Activated naive CD8-positive, alpha-beta T cell treated with anti-CD3 and anti-CD28 coated beads, Interleukin-2, amount 50 U/mL, for 24 hours (primary cell): ENCODE results near the gene CHRNB4.
"Not testable (repeated sequence)": the region's sequence is repeated elsewhere in the genome, so short reads cannot be mapped to it uniquely, and the experiment has no call there.

Experiments
- ATAC-seq: fragments of 150-1000 bp; cut with Tn5 transposase; one replicate; pipeline ENCODE4 v1.10.0; 2021
- DNase-seq: peaks from one replicate; pipeline ENCODE4 v3.0.0; 2021
- H3K27ac Mint-ChIP-seq: one replicate; pipeline ENCODE4 v1.8.0; 2021; ENCODE audit warnings: mild to moderate bottlenecking, mixed read lengths
- H3K27me3 Mint-ChIP-seq: one replicate; pipeline ENCODE4 v1.8.0; 2021; ENCODE audit warnings: mixed read lengths
- H3K36me3 Mint-ChIP-seq: one replicate; pipeline ENCODE4 v1.8.0; 2021; ENCODE audit warnings: low read depth, mixed read lengths
- H3K4me1 Mint-ChIP-seq: one replicate; pipeline ENCODE4 v1.8.0; 2021; ENCODE audit warnings: mixed read lengths
- H3K4me3 Mint-ChIP-seq: one replicate; pipeline ENCODE4 v1.8.0; 2021; ENCODE audit warnings: mild to moderate bottlenecking, moderate library complexity, mixed read lengths
- H3K9me3 Mint-ChIP-seq: one replicate; pipeline ENCODE4 v1.8.0; 2021; ENCODE audit warnings: mixed read lengths

CHRNB4 gene

DNA sequence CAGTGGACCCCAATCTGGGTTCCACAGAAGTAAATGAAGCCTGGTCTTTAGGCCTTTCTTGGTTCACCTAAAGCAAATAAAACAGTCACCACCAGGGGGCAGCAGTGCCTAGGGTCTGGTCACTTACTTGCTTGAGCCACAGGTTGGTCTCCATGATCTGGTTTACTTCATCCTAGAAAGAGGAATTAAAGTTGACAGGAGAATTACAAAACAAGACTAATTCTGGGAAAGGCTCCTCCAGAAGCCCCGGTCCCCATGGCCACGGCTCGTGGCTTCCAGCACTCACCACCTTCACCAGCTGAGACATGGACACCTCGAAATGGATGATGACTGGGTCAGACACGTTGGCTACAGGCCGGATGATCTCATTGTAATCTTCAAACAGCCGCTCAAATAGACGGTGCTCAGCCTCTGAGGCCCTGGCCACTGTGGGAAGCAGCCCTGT, 22.5 kb downstream of the CHRNB4 start:
- no peak overlapping the region for H3K4me3 Mint-ChIP-seq
- no peaks in the 10 kb centered on the region for H3K9me3 Mint-ChIP-seq
- H3K27me3 Mint-ChIP-seq, result peaks cover 44% of the 10 kb centered on the region
- H3K36me3 Mint-ChIP-seq, result no peaks in the 10 kb centered on the region
- H3K27ac Mint-ChIP-seq, result no peak overlapping the region
- DNase-seq (peak; percentile 90), ATAC-seq (no peak)
- peaks cover 8% of the 10 kb centered on the region for H3K4me1 Mint-ChIP-seq

DNA sequence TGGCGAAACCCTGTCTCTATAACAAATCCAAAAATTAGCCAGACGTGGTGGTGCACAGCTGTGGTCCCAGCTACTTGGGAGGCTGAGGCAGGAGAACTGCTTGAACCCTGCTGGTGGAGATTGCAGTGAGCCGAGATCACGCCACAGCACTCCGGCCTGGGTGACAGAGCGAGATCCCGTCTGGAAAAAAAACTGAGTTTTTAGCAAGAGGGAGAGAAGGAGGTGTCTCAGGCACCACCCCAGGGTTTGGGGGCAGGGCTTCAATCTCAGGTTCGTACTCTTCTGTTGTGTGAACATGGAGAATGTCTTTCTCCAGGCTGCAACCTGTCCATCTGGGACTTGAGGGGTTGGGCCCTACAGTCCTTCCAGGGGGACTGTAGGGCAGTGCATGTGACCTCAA, 22.9 kb downstream of the CHRNB4 start:
- Mint-ChIP-seq H3K4me3 (no peak overlapping the region), H3K9me3 (no peaks in the 10 kb centered on the region), H3K36me3 (no peaks in the 10 kb centered on the region), H3K27ac (no peak overlapping the region), H3K4me1 (peaks cover 8% of the 10 kb centered on the region), H3K27me3 (peaks cover 39% of the 10 kb centered on the region)
- DNase-seq (no peak), ATAC-seq (no peak)

DNA sequence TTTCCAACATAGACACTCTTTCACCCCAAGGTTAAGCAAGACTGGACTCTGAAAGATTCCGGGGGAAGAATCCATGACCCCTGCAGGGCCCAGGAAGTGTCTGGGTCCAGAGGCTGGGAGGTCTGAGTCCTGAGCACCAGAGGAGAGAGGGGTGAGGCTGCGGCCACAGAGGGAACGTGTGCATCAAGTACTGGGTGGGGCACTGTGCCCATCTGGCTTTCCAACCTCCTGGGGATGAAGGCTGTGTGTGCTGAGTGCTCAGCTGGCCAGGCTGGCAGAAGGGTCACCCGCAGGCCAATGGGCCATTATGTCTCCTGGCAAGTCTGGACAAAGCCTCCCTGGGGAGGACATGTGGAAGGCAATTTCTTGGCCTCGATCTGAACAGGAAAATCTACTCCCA, 23.5 kb downstream of the CHRNB4 start:
- H3K4me1 Mint-ChIP-seq, result peaks cover 8% of the 10 kb centered on the region
- H3K9me3 Mint-ChIP-seq, result no peaks in the 10 kb centered on the region
- ATAC-seq (no peak), DNase-seq (no peak)
- H3K4me3 Mint-ChIP-seq, result no peak overlapping the region
- H3K27me3 Mint-ChIP-seq, result peaks cover 35% of the 10 kb centered on the region
- no peaks in the 10 kb centered on the region for H3K36me3 Mint-ChIP-seq
- H3K27ac Mint-ChIP-seq, result no peak overlapping the region

DNA sequence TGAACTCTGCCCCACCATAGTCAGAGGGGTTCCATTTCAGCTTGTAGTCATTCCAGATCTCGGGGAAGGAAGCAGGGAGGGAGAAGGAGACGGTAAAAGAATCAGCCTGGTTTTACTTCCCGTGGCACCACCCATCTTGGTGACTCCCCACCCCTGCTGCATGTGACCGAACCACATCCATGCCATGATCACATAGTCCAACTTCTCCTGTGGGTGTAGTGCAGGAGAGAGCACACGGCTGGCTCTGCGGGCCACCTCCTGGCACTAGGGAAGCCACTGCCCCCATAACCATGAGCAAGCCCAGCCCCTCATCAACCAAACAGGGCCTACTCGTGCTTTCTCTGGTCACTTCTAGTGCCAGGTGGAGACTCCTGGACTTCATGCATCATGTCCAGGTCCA, 23.9 kb downstream of the CHRNB4 start:
- Mint-ChIP-seq H3K9me3 (no peaks in the 10 kb centered on the region), H3K4me1 (peaks cover 8% of the 10 kb centered on the region), H3K4me3 (no peak overlapping the region), H3K27me3 (peaks cover 31% of the 10 kb centered on the region), H3K27ac (no peak overlapping the region), H3K36me3 (no peaks in the 10 kb centered on the region)
- DNase-seq (no peak), ATAC-seq (no peak)

DNA sequence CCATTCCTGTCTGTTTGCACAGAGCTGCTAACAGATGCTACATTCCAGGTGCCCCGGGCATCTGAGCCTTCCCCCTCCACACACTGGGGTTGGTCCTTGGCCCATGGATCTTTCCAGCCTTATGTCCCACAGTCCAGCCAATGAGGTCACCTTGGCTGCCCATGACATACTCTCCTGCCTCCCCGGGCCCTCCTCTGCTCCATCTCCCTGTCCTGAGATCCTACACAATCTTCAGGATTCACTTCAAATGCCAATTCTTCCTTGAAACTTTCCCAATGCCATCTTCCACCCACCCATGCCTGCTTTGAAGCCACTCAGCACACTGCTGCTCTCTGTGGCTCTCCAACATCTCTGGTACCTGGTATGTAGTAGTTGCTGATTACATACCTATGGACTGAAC, 24.5 kb downstream of the CHRNB4 start:
- Mint-ChIP-seq H3K36me3 (no peaks in the 10 kb centered on the region), H3K27ac (no peak overlapping the region), H3K9me3 (no peaks in the 10 kb centered on the region), H3K27me3 (peaks cover 25% of the 10 kb centered on the region), H3K4me1 (peaks cover 6% of the 10 kb centered on the region), H3K4me3 (no peak overlapping the region)
- ATAC-seq (no peak), DNase-seq (no peak)

DNA sequence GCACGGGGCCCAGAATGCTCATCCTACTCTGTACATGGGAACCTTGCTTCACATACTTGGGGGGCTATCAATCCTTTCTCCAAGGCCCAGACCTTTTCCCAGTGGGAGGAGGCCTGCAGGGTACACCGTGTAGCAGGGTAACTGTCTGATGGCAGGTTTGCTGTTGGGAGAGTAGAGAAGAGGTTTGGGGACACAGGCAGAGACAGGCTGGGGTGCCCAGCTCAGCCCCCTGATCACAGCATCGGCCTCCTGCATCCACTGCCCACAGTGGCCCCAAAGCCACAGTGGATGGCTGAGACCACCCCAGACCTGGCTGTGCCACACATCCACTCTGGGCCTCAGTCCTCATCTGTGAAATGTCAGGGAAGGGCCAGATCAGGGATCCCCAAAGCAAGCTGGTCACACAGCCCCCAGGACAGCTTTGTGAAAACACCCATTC, 25.8 kb downstream of the CHRNB4 start:
- Mint-ChIP-seq H3K36me3 (no peaks in the 10 kb centered on the region), H3K4me3 (no peak overlapping the region), H3K27me3 (peaks cover 20% of the 10 kb centered on the region), H3K9me3 (no peaks in the 10 kb centered on the region), H3K4me1 (no peaks in the 10 kb centered on the region), H3K27ac (no peak overlapping the region)
- ATAC-seq (no peak), DNase-seq (no peak)

DNA sequence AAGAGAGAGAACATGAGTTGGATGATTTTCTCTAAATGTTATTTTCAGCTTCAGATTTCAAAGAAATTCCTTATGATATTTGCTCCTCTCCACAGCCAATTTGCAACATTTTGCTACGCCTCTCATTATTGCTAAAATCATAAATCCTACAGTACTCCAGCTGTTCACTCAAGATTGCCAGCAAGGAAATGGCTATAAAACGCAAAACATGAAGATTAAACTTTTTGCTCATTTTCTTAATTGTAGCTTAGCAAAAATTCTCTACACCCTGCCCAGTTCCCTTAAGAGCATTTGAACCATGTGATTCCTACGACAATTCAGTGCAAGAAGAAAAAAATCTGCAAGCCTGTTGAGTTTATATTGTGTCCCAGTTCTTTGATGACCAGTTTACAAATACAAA, 27.0 kb downstream of the CHRNB4 start:
- Mint-ChIP-seq H3K9me3 (no peaks in the 10 kb centered on the region), H3K27me3 (peaks cover 11% of the 10 kb centered on the region), H3K27ac (no peak overlapping the region), H3K36me3 (no peaks in the 10 kb centered on the region), H3K4me1 (no peaks in the 10 kb centered on the region), H3K4me3 (no peak overlapping the region)
- DNase-seq (no peak), ATAC-seq (no peak)

DNA sequence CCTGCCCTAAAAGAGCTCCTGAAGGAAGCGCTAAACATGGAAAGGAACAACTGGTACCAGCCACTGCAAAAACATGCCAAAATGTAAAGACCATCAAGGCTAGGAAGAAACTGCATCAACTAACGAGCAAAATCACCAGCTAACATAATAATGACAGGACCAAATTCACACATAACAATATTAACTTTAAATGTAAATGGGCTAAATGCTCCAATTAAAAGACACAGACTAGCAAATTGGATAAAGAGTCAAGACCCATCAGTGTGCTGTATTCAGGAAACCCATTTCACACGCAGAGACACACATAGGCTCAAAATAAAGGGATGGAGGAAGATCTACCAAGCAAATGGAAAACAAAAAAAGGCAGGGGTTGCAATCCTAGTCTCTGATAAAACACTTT, 31.5 kb downstream of the CHRNB4 start:
- H3K27ac Mint-ChIP-seq, result not testable (repeated sequence)
- H3K27me3 Mint-ChIP-seq, result peaks cover 17% of the 10 kb centered on the region

DNA sequence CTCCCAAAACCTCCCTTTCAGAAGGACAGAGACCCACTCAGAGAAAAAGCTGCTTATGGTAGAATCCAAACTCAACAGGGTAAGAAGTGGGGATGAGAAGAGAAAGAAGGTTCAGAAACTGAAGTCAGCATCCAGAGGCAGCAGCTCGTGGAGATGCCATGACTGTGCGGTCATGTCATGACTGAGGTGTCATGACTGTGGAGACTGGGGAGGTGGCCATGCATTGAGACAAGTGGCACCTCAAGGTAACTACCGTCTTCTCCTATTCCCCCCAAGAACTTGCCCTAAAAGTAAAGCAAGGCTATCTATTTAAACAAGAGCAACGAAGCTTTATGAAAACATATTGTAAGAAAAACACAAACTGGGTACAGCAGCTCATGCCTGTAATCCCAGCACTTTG, 35.3 kb downstream of the CHRNB4 start:
- ATAC-seq (no peak), DNase-seq (no peak)
- no peak overlapping the region for H3K27ac Mint-ChIP-seq
- H3K27me3 Mint-ChIP-seq, result peaks cover 23% of the 10 kb centered on the region
- no peaks in the 10 kb centered on the region for H3K9me3 Mint-ChIP-seq
- H3K4me3 Mint-ChIP-seq, result no peak overlapping the region
- no peaks in the 10 kb centered on the region for H3K4me1 Mint-ChIP-seq
- H3K36me3 Mint-ChIP-seq, result no peaks in the 10 kb centered on the region

More for the DNA sequence above, 31.5 kb downstream of the CHRNB4 start:
- H3K4me1 Mint-ChIP-seq, H3K36me3 Mint-ChIP-seq, DNase-seq, H3K9me3 Mint-ChIP-seq, ATAC-seq, H3K4me3 Mint-ChIP-seq: not testable (repeated sequence)

DNA sequence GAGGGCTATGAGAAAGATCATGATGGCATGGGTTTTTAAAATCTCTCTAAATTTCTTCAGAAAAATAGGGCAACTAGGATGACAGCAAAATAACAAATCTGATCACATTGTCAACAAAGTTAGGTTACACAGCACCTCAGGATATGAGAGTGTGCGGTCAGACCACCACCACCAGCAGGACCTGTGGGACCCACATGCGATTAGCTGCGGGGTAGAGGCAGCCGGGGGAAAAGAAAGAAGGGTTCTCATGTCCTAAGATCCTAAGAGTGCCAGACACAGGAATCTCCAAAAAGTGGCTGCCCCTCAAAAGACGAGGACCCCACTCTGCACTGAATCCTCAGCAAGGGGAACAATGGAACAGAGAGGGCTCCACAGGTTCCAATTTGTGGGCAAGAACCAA, 35.8 kb downstream of the CHRNB4 start:
- Mint-ChIP-seq H3K9me3 (no peaks in the 10 kb centered on the region), H3K27me3 (peaks cover 22% of the 10 kb centered on the region), H3K4me3 (no peak overlapping the region), H3K27ac (no peak overlapping the region), H3K4me1 (no peaks in the 10 kb centered on the region), H3K36me3 (no peaks in the 10 kb centered on the region)
- no peak for ATAC-seq
- no peak for DNase-seq

DNA sequence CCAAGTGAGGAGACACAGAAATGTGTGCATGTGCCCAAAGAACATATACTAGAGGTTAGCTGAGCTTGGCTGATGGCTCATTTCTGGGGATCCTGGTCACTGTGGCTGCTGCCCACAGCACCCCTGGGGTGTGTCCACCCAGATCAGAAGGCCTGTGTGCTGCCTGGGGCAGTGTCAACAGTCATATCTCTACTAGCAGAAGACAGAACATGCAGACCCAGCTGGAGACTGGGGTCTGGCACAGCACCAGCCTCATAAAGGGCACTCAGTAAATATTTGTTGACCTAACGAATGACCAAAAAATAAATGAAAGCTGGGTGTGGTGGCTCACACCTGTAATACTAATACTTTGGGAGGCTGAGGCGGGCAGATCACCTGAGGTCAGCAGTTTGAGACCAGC, 36.6 kb downstream of the CHRNB4 start:
- Mint-ChIP-seq H3K27ac (no peak overlapping the region), H3K9me3 (no peaks in the 10 kb centered on the region), H3K27me3 (peaks cover 19% of the 10 kb centered on the region), H3K4me1 (no peaks in the 10 kb centered on the region), H3K4me3 (no peak overlapping the region), H3K36me3 (no peaks in the 10 kb centered on the region)
- DNase-seq (no peak), ATAC-seq (no peak)

DNA sequence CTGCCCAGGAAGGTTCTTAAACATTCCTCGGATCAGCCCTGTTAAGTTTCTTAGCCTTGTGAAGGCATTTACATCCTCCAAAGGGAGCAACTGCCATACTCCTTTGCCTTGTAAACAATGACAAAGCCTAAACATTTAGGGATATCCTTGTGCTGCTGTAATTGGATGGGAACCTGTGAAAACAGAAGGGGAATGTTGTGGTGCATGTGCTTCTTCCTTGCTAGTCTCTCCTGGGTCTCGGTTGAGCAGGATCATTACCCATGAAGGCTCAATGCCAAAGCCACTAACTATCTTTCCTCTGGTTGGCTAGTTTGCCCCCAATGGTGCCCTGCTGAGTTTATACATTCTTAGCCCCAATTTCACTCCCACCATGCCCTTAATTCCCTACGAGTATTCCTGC, 37.5 kb downstream of the CHRNB4 start:
- DNase-seq (no peak), ATAC-seq (no peak)
- Mint-ChIP-seq H3K36me3 (no peaks in the 10 kb centered on the region), H3K27ac (no peak overlapping the region), H3K4me1 (no peaks in the 10 kb centered on the region), H3K4me3 (no peak overlapping the region), H3K9me3 (no peaks in the 10 kb centered on the region), H3K27me3 (peaks cover 17% of the 10 kb centered on the region)

DNA sequence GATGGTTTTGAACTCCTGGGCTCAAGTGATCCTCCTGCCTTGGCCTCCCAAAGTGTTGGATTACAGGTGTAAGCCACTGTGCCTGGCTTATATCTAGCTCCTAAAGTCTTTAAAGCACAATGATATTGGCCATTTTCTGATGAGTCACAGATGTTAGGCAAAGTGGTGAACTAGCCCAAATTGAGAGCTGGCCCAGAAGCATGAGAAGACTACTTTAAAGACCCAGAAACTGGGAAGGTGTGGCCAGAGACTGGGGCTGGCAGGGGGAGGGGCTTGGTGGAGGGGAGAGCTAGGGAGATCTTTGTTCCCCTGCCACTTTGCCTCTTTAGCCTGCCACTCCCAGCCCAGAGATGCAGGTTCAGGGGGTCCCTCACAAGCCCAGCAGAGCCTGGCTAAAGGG, 41.8 kb downstream of the CHRNB4 start:
- H3K4me1 Mint-ChIP-seq, result no peaks in the 10 kb centered on the region
- H3K36me3 Mint-ChIP-seq, result no peaks in the 10 kb centered on the region
- H3K4me3 Mint-ChIP-seq, result no peak overlapping the region
- DNase-seq (no peak), ATAC-seq (no peak)
- no peaks in the 10 kb centered on the region for H3K9me3 Mint-ChIP-seq
- no peak overlapping the region for H3K27ac Mint-ChIP-seq
- peaks cover 5% of the 10 kb centered on the region for H3K27me3 Mint-ChIP-seq

DNA sequence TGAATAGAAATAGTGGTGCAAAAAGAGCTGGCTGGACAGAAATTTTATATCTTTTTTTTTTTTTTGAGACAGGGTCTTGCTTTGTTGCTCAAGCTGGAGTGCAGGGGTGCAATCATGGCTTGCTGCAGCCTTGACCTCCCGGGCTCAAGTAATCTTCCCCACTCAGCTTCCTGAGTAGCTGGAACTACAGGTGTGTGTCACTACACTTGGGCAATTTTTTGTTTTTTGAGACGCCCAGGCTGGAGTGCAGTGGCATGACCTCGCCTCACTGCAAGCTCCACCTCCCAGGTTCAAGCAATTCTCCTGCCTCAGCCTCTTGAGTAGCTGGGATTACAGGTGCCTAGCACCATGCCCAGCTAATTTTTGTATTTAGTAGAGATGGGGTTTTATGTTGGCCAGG, 42.7 kb downstream of the CHRNB4 start:
- Mint-ChIP-seq H3K9me3 (no peaks in the 10 kb centered on the region), H3K36me3 (no peaks in the 10 kb centered on the region), H3K27ac (no peak overlapping the region), H3K27me3 (peaks cover 5% of the 10 kb centered on the region), H3K4me3 (no peak overlapping the region), H3K4me1 (no peaks in the 10 kb centered on the region)
- DNase-seq (no peak), ATAC-seq (no peak)

DNA sequence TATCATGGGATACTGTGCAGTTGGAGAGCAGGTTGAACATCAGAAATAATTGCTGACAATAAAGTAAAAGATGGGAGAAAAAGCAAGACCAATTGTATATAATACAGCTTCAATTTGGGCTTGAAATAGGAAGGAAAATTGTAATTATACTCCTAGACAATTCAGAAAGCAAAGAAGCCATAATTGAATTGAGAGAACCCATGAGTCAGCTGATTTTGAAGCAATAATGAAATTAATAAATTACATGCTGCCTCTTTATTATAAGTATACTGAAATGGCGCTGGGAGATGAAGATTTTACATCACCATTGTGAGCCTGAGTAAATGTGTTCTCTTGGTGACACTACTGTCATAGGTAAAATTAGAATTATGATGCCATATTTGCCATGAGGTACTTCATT, 43.4 kb downstream of the CHRNB4 start:
- Mint-ChIP-seq H3K27ac (no peak overlapping the region), H3K4me3 (no peak overlapping the region), H3K4me1 (no peaks in the 10 kb centered on the region), H3K9me3 (no peaks in the 10 kb centered on the region), H3K27me3 (peaks cover 3% of the 10 kb centered on the region), H3K36me3 (no peaks in the 10 kb centered on the region)
- ATAC-seq, result no peak
- DNase-seq, result no peak

DNA sequence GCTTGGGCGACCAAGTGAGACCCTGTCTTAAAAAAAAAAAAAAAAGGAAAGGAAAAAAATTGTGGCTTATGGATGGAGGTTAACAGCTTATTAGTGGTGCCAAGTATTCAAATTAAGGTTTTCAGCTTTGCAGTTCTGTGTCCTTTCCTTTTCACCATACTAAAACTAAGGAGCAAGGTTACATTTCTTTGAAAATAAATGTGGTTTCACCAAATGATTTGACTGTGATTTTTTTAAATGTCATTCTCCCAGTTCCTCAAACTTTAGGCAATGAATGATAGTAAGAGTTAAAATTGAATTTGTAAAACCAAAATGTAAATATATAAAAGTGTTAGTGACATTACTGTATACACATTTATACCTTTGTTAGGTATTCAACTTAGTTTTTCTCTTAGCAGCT, 66.1 kb downstream of the CHRNB4 start:
- Mint-ChIP-seq H3K4me1 (no peaks in the 10 kb centered on the region), H3K9me3 (no peaks in the 10 kb centered on the region), H3K36me3 (no peaks in the 10 kb centered on the region), H3K27ac (no peak overlapping the region), H3K27me3 (peaks cover 1% of the 10 kb centered on the region), H3K4me3 (no peak overlapping the region)
- no peak for ATAC-seq
- no peak for DNase-seq
